CD4-positive, alpha-beta T cell treated with Interleukin-6 for 4 hours (primary cell): ENCODE results near the gene MAGI2.

Source experiments
- DNase-seq: peaks from one replicate; pipeline ENCODE4 v3.0.0-alpha.2; 2020; ENCODE audit warnings: mixed read lengths

MAGI2 gene

DNA sequence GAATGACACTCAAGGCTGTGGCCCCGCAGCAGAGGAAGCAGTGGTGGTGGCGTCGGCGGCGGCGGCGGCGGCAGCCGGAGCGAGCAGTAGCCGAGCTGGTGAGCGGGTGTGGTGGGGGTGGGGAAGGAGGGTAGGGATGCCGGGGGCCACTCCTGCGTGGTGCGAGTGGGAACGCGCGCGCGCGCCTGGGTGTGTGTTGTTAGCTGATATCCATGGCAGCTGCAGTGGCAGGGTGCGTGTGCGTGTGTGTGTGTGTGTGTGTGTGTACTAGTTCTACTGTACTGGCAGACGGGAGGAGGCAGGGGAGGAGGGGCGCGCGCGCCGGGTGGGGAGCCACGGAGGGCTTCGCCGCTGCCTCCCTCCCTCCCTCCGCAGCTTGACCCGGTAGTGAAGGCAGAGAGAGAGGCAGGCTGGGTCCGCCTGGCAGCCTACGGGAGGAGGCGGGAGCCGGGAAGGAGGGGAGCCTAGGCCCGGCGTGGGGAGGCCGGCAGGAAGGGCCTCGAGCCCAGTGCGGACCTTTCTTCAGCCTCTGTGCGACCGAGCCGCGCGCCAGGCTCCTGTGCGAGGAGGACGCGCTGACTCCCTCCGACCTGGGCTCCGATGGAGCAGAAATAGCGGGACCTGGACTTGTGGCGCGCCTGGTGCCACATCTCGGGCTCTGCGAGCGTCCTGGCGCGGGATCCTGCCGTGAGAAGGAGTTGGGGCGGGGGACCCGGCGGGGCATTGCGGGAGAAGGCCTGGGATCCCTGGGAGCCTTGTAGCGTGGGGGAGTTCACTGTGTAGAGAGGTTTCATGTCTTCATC, at the start of gene MAGI2:
Gene MAGI2 (minus strand): TSS at position 110 of the 803 bp plus-strand sequence. CDS start 347 bp downstream, outside the sequence.
- DNase-seq = no peak

DNA sequence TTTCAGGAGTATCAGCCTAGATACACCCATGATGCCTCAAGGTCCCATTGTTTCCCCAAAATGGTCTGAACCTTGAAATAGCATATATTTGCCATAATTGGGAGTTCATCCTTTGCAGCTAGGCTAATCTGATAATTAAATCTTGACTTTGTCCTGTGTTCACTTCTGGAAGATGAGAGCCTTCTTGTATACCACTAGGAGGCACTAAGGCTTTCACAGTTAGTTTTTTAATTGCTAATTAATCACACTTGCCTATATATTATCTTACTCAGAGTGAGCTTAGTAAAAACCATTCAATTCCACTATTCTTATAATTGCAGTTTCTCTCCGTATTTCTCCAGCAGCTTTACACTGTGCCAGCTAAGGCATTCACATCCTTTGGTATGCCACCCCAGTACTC, 48.7 kb upstream of the MAGI2 start:
- no peak for DNase-seq

DNA sequence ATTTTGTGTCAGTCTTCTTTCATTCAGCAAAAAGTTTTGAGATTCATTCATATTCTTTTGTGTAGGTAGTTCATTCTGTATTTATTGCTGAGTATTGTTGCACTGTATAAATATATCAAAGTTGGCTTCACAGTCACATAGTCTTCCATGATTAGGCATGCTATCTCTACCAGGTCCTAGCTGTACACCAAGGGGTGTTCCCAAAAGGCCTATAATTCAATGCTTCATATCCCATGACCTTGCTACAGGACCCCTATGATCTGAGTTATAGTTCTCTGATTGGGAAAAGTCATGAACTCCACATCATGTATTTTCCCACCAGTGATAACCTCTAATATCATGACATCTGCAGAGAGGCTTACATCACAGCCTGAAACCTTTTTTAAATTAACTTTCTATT, 47.3 kb upstream of the MAGI2 start:
- no peak for DNase-seq

DNA sequence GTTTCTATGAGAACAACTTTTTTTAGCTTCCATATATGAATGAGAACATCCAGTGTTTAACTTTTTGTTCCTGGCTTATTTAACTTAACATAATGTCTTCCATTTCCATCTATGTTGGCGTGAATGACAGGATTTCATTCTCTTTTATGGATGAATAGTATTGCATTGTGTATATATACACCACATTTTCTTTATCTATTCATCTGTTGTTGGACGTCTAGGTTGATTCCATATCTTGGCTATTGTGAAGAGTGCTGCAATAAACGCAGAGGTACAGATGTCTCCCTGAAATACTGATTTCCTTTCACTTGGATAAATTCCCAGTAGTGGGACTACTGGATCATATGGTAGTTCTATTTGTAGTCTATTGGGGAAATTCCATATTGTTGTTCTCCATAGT, 44.3 kb upstream of the MAGI2 start:
- DNase-seq = no peak

DNA sequence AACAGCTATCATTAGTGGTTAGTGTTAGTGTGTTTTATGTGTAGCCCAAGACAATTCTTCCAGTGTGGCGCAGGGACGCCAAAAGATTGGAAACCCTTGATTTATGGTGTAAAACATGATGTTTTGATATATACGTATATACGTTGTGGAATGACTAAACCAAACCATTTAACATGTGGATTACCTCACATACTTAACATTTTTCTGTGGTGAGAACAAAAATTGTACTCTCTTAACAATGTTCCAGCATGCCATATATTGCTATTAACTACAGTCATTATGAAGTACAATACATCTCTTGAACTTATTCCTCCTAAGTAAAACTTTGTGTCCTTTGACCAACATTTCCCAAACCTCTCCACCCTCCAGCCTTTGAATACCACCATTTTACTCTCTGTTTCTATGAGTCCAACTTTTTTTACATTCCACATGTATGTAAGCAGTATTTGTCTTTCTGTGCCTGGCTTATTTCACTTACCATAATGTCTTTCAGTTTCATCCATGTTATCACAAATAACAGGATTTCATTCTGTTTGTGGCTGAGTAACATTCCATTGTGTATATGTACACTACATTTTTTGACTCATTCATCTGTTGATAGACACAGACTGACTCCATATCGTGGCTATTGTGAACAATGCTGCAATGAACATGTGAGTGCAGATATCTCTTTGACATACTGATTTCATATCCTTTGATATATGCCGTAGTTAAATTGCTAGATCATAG, 42.2 kb upstream of the MAGI2 start:
- no peak for DNase-seq

DNA sequence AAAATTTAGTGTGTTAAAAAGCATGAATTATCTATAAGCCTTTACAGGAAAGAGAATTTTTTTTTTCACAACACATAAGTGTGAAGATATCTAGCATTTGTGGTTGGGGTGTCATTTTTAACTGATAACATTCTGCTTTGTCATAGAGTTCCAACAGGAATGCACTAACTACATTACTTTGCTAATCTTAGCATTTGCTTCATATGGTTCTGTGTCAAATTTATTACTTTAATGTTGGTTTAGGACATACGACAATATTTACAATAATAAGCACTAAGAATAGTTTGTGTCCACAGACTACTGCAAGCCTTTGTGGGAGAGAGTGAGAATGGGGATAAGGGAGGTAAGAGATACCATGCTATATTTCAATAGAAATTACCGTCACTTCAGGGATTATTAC, 40.6 kb upstream of the MAGI2 start:
- no peak for DNase-seq

DNA sequence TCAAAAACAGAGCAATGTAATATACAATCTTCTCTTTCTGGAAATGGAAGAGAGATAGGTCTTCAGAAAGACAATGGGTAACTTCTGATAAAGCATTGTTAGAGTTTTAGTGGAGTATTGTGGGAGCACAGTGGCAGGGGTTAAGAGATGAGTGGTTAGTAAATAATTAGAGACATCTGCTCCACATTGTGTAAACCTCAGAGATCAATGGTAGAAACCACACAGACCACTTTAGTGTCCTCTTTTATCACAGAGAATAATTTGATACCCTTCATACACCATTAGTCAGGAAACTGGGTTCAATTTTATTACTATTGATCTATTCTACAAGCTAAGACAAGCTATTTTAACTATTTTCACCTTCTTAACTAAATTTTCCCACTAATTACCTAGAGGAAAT, 35.9 kb upstream of the MAGI2 start:
- no peak for DNase-seq

DNA sequence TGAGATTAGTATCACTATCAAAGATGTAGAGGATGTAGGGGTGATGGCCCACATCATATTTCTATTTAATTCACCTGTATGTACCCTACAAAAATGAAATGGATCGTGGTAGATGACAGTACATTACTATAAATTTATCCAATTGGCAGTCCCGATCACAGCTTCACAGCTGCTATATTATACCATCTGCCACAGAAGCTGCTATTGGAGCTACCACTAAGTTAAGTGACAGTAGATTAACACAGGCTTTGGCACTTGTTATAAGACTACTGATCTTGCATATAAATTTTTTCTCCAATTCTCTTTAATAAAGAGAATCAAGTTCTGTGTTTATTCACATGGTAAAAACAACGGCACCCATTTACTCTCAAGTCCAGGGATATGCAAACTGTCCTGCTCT, 24.9 kb upstream of the MAGI2 start:
- DNase-seq = no peak

DNA sequence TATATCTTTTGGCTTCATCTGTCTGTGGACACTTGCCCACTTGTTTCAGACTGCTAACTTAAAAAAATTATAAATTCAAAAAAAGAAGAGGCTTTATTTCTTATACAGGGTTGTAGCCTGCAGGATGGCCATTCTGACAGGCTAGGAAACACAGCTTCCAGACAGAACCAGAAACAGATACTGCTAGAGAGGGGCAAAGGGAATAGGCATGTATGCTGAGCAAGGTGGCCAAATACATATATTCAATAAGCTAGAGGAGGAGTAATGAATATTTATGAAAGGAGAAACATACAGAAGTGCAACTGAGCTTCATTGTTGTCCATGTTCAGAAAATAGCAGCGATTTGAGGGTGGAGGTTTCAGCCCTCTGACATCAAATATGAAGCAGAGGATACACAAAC, 22.0 kb upstream of the MAGI2 start:
- DNase-seq = no peak

DNA sequence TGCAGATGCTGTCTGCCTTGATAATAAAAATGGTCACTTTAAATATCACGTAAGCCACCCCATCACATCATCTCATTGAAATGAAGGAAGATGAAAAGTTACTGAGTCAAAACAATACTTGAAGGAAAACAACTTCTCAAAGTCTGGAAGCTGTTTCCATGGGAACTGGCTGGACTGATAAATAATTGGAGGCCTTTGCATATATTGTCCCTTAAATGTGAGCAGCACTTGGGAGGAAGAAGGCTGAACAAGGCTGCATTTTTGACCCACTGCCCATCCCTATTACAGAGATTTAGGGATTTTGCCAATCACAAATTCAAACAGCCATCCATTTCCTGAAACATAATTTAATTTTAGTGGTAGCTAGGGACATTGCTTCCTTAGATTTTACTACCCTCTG, 18.2 kb upstream of the MAGI2 start:
- no peak for DNase-seq

DNA sequence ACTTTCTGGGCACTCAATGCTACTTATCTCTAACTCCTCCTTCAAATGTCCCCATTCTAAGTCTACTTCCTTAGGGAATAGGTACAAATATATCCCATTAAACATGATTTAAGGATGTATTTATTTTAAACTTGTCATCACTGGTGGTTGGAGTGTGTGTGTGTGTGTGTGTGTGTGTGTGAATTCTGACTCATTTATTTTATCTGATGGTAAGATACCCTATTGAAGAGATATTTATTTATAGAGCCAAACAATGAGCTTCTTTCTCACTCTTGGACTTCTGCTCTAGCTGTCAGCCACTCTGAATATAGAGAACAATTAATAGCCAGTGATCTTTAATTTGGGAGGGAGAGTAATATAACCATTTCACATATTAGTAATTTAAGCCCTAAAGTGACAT, 17.8 kb upstream of the MAGI2 start:
- no peak for DNase-seq

DNA sequence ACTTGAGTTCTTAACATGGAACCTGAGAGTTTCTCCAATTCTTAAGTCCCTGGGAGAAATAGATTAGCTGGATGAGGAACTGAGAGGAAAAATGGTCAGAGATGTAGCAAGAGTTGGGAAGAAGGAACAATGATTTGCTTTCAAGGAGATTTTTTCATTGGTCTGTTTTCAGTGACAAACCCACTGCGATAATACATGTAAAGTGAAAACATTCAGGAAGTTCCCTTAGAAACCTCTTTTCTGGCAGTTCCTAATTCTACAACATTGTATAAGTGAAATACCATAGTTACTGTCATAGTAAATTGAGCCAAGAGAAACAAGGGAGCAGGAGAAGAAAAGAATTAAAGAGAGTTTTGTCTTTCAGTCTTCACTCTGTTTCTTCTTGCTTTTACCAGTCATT, 12.1 kb upstream of the MAGI2 start:
- no peak for DNase-seq

DNA sequence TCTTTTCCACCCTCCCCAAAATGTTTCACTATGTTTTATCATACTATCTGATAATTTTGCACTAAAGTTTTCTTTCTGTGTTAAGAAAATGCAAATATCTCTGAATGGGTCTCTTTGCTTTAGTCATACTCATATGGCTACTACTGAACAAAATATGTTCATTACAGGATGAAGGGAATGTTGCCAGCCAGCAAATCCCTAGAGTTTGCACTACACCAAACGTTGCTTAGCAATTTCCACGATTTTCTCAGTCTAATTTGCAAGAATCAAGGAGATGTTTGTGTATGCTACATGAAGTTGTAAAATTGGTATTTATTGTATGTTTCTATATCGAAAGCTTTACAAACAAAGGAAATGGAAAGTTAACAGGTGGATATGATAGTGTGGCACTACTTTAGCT, 10.6 kb upstream of the MAGI2 start:
- DNase-seq = no peak

DNA sequence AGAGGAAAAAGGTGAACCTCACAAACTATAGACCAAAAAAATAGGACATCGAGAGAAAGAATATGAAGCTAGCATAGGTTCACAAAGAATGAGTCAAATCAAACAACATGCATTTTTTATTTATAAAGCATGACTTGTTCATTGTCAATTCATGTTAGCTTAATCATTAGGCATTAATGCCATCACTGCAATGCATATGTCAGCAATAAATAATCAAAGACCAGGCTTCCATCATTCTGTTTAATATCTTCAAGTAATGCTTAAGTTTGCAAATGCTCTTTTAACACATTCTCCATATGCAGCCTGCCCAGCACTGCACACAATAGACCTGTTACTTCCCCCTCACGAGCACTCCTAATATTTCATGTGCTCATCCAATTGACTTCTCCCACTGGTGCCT, 8.9 kb upstream of the MAGI2 start:
- no peak for DNase-seq

DNA sequence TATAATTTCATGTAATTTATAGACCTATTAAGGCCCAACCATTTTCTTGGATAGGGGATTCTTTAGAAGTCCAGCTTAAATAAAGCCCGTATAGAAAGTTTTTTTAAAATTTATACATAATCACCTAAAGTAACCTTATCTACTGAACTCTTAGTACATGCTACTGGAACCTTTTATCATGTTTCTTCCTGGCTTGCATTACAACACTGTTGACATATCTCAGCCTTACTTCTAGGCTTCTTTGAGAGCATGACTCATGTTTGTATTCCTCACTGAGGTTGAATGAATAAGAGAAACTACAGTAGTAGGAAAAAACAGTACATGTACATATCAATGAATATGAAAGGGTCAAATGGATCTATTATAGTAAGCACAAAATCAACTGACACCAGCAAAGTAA, 8.2 kb upstream of the MAGI2 start:
- no peak for DNase-seq

DNA sequence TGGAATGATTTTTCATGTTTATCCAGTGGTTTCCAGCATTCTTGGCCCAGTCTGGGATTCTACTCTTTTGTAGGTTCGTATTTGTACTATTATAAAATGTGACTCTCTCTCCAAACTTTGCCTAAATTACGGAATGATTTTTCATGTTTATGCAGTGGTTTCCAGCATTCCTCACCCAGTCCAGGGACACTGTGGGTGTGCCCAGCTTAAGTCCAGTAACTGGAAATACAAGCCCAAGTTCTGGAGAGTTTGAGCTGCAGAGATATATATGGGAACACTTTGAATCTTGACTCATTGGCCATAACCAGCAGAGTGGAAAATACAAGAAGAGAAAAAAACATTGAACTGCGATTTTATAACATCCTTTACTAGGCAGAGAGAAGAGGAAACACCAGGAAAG, 5.9 kb upstream of the MAGI2 start:
- DNase-seq = no peak

DNA sequence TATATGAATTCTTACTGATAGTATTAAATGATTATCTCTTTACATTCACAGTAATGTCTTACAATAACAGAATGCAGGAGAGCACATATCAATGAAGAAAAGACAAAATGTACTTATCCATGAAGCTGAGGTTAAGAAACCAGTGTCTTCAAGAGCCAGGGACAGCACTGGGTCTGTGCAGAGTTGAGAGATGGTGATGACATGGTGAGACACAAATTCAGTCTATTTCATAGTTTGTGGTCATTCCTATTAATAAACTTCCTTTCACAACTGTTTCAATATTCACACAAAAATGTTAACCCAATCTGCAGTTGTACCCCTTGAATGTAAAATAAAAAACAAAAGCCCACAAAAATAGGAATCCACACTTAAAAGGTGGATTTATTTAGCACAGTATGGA, 5.3 kb upstream of the MAGI2 start:
- DNase-seq = no peak

DNA sequence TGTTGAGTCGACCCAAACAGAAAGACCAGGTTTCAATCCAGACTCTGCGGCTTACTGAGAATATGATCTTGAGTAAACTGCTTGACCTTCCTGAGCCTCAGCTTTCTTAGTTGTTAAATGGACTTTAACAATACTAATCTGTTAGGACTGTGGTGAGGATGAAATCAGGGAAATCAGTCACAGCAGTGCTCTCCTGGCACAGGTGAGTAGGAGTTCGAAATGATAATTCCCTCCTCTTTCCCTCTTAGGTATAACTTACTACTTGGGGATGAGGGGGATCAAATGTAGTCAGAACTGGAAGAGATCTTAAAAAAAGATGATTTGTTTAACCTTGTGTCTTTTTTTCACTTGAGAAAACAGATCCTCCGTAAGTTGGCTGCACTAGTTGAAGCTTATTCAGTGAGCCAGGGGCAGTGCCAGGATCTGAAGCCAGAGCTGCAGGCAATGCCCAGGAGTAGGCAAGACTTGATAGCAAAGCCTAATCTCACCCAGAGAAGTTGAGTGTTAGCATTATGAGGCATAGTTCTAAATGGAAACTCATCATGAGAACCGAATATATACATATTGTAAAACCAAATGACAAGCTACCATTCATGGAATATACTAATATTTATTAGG, 1.8 kb upstream of the MAGI2 start:
- no peak for DNase-seq

DNA sequence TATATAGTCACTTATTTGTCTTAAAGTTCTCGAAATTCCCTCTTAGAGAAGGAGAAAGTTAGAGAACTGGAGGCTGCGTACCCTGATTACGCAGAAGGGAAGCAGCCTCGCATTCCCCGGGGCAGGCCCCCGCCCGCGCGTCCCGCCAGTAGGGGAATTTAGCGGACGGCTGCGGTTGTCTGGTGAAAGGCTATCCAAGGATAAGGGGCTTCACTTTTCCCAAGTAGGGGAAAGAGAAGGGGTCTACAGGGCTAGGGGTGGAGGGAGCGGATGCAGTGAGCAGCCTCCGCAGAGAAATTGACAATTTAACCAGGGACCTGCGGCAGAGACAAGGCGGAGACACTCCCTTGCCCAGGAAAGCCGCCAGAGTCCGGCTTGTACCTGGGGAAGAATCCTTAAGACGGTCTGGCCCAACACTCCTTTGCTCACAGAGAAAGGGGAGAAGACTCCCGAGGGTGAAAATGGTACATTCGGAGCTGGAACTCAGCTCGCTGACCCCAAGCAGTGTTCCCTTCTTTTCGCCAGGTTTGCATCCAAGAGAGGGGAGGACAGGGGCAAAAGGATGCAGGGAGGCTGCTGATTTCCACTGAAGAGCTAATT, 994 bp upstream of the MAGI2 start:
- DNase-seq = no peak

DNA sequence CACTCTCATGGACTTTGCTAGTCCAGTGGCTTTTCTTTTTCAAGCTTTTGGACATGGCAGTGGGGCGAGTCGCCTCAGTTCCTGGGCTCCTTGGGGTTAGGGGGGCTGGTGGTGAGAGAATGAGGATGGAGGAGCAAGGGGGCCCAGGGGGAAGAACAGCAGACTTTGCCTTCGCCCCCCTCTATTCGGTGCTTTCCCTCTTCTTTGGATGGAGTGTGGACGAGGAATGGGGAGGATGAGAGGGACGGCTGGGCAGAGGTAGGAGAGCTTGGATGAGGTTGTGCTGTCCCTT, 255 bp downstream of the MAGI2 start:
- DNase-seq = no peak

DNA sequence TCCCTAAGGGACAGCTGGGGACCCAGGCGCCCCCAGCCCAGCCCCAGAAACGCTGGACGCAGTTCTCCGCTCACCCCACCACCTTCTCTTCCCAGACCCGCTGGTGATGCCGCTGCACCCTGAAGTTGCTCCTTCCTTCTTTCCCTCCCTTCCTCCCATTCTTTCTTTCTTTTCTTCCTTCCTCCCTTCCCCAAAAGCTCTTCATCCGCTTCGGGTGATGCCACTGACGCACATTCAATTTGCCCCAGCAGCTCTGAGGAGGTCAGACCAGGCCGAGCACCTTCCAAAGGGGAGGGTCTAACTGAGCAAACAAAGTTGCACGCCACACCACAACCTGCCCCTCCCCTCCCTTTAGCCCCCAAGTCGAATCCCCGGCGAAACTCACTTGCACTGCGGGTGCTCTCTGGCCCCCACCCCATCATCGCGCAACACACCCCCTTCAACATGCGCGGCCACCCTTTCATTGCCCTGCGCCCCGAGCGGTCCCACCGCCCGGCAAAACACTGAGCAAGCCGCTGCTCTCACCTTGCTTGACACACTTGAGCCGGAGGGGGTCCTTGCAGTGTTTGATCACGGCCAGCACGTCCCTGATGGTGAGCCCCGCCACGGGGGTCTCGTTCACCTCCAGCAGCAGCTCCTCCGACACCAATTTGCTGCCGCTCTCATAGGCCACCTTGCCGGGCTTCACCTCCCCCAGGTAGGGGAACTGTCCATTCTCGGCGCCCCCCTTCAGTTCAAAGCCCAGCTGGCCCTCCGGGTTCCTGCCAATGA, 787 bp downstream of the MAGI2 start:
- no peak for DNase-seq

DNA sequence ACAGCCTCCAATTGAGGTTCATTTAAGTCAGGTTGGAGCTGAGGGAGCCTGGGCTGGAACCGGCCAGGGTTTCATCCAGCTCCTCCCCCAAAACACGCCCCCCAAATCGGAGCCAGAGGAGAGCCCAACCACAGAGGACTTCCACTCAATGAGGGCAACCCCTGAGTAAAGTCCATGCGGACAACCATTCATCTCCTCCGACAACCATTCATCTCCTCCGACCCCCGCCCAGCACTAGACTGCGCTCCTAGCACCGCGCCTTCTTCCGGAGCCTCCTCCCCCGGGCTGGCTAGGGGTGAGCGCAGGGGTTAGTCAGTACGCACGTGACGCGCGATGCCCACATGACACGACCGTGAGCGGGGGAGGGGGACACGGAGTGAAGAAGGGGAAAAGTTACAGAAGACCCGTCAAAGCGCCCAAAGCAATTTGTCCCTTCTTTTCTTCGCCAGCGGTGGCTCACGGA, 1.4 kb downstream of the MAGI2 start:
- DNase-seq = no peak

DNA sequence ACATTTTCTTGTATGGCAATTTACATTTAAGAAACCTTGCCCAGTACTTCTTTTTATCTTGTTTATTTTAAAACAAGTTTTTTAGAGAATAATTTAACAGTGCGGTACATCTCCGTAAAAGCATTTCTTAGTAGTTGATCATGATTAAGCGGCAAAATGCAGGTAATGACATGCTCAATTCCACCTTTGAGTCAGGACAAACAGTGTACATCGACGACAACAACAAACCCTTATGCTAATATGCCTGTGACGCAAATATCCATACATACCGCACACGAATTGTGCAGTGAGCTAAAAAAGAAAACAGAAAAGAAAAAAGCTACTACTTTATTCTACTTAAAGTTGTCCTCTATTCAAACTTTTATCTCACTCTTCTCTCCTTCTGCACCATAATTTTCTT, 1.9 kb downstream of the MAGI2 start:
- no peak for DNase-seq
